Nephron progenitor cell (in vitro differentiated cells): ENCODE data around the gene TMPRSS7.

Source experiments
- DNase-seq: peaks from one replicate; pipeline ENCODE4 v3.0.0; 2021
- H3K27ac Mint-ChIP-seq: 2 replicates; pipeline ENCODE4 v1.8.0; 2021; ENCODE audit warnings: mild to moderate bottlenecking, moderate library complexity, mixed read lengths
- H3K27me3 Mint-ChIP-seq: 2 replicates; pipeline ENCODE4 v1.8.0; 2021; ENCODE audit warnings: mild to moderate bottlenecking, low read depth, mixed read lengths; ENCODE audit not compliant: poor library complexity
- H3K36me3 Mint-ChIP-seq: 2 replicates; pipeline ENCODE4 v1.8.0; 2021; ENCODE audit warnings: low read depth, mixed read lengths
- H3K4me1 Mint-ChIP-seq: 2 replicates; pipeline ENCODE4 v1.8.0; 2021; ENCODE audit warnings: mixed read lengths
- H3K4me3 Mint-ChIP-seq: 2 replicates; pipeline ENCODE4 v1.8.0; 2021; ENCODE audit warnings: mild to moderate bottlenecking, moderate library complexity, mixed read lengths
- H3K9me3 Mint-ChIP-seq: 2 replicates; pipeline ENCODE4 v1.8.0; 2021; ENCODE audit warnings: mild to moderate bottlenecking, moderate library complexity, mixed read lengths
- TF ChIP-seq, protein P1 (sequence below): fragments of 200-600 bp; sonication (generic); IDR thresholded peaks from 2 replicates; pipeline ENCODE4 v1.5.0; 2021; ENCODE audit warnings: antibody characterized with exemption

Gene TMPRSS7

DNA sequence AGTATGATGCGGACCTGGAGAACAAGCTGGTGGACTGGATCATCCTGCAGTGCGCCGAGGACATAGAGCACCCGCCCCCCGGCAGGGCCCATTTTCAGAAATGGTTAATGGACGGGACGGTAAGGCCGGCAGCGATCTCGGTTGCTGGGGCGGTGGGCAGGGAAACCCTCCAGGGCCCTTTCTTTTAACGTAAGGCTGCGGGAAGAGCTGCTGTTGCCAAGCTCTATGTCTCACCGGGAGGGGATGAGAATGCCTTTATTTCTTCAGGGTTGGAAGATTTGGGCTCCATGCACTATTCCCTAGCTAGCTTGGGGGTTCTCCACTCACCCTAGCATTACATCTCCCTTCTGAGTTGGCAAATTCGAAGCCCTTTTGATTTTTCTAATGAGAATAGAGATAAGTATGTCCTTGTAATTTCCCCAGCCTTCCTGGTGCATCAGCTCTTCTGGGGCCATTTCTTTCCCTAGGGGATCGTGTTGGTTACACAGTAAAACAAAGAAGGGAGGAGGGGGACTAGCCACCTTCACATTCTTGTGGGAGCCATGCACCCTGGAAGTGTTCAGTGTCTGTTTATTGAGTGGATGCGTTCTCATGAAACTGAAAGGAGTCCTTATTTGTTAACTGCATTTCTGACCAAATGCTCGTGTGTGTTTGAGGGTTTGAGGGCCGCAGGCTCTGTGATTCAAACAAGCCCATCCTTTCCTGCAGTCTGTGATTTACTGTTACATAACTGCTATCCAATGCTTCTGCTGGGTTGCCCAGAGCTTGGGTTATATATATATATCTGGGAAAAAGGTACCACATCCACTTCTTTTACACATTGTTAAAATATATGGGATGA lies 34.8 kb upstream of the TMPRSS7 start:
- Mint-ChIP-seq H3K36me3 (peaks cover 20% of the 10 kb centered on the region), H3K4me1 (peaks cover 59% of the 10 kb centered on the region), H3K27me3 (peaks cover 2% of the 10 kb centered on the region), H3K27ac (peak overlapping the region; percentile 80), H3K9me3 (no peaks in the 10 kb centered on the region), H3K4me3 (peak overlapping the region; percentile 96)
- TF ChIP-seq, protein P1, sequence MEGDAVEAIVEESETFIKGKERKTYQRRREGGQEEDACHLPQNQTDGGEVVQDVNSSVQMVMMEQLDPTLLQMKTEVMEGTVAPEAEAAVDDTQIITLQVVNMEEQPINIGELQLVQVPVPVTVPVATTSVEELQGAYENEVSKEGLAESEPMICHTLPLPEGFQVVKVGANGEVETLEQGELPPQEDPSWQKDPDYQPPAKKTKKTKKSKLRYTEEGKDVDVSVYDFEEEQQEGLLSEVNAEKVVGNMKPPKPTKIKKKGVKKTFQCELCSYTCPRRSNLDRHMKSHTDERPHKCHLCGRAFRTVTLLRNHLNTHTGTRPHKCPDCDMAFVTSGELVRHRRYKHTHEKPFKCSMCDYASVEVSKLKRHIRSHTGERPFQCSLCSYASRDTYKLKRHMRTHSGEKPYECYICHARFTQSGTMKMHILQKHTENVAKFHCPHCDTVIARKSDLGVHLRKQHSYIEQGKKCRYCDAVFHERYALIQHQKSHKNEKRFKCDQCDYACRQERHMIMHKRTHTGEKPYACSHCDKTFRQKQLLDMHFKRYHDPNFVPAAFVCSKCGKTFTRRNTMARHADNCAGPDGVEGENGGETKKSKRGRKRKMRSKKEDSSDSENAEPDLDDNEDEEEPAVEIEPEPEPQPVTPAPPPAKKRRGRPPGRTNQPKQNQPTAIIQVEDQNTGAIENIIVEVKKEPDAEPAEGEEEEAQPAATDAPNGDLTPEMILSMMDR: no peak
- DNase-seq: no peak

DNA sequence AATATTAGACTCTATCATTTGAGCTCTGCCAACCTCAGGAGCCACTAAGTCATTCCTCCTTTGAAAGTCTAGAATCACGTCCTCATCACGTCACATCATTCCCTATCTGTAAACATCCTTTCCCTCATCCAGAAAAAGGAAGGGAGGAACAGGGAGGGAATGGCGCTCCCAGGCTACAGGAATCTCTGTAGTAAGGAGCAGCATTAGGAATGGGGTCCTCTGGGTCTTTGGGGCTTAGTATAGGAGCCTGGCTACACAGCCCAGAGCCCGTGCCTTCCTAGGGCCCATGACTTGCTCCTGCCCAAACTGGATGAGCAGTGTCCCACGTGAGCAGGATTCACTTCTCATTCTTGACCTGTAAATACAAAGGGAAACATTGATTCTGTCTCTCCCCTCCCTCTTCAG lies 34.2 kb upstream of the TMPRSS7 start:
- TF ChIP-seq, protein P1: no peak
- Mint-ChIP-seq H3K27me3 (peaks cover 2% of the 10 kb centered on the region), H3K4me3 (peak overlapping the region; percentile 96), H3K9me3 (no peaks in the 10 kb centered on the region), H3K4me1 (peaks cover 65% of the 10 kb centered on the region), H3K27ac (peak overlapping the region; percentile 88), H3K36me3 (peaks cover 27% of the 10 kb centered on the region)
- DNase-seq: no peak

DNA sequence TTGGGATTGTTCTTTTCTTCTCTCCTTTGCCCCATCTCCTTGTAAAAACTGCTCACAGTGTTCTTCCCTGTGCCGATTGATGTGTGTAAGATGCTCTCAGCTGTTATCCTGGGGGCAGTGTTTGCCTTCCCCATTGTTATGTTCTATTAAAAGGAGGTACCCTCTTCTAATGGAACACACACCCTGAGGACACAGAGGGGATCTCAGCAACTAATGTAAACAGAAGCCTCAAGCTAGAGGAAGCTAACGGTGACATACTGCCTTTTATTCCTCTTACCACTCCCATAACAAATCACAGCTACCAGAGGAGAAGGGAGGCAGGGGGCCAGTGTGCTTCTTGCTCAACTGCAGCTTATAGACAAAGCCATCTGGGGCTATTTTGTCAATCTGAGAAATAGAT lies 33.6 kb upstream of the TMPRSS7 start:
- Mint-ChIP-seq H3K4me3 (peak overlapping the region; percentile 96), H3K4me1 (peaks cover 67% of the 10 kb centered on the region), H3K9me3 (no peaks in the 10 kb centered on the region), H3K36me3 (peaks cover 29% of the 10 kb centered on the region), H3K27ac (peak overlapping the region; percentile 88), H3K27me3 (peaks cover 2% of the 10 kb centered on the region)
- DNase-seq: no peak
- TF ChIP-seq, protein P1: no peak

DNA sequence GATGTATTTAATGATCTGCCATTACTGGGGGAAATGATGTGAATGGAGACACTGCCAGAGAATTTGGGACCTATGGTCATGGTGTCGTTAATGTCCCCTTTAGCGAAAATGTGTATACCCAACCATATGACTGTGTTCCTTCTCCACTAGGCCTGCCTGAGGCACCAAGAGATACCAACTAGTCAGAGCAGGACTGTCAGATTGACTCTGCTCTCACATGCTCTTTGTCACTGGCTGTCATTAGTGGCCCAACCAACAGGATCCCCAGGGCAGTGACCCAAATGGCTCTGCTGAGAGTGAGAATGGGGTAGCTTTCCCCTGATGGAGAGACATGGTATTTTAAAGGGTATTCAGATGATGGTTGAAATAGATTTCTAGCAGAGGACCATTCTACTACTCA lies 33.0 kb upstream of the TMPRSS7 start:
- Mint-ChIP-seq H3K9me3 (no peaks in the 10 kb centered on the region), H3K4me1 (peaks cover 67% of the 10 kb centered on the region), H3K27ac (no peak overlapping the region), H3K4me3 (peak overlapping the region; percentile 96), H3K36me3 (peaks cover 34% of the 10 kb centered on the region), H3K27me3 (peaks cover 2% of the 10 kb centered on the region)
- no peak for DNase-seq
- TF ChIP-seq, protein P1: no peak

DNA sequence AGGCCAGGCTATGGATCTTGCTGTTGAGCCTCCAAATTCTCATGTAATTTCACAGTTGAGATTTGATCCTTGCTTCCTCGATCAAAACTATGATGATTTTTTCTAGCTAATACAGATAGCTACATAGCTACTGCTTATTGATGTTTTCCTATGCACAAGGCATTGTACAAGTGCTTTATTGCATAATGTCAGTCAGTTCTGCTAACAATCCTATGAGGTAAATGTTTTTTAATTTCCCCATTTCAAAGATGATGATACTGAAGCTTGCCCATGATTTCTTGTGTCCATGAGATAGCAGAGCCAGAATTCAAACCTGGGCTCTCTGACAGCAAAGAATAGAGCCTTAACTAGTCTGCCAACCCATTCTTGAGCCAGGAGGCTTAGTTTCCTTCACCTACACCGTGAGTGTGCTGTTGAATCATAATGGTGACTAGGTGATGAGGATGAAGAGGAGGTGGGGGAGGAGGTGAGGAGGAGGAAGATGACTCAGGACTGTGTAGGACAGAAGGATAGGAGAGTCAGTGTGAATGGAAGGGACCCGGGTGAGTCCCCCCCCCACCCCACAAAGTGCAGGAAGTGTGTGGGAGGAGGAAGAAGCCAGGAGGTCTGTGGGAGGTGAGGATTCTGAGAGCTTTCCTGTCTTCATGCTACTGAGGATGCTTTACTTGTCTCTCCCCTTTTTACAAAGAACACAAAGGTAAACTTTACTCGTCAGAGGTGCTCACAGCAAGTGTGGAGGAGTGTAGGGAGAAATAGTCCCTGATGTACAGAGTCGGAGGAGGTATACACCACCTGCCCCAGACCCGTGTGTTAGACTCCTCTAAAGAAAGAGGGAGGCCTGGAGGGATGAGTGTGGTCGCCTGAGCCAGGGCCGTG lies 32.2 kb upstream of the TMPRSS7 start:
- peaks cover 67% of the 10 kb centered on the region for H3K4me1 Mint-ChIP-seq
- no peak overlapping the region for H3K27ac Mint-ChIP-seq
- no peak for DNase-seq
- no peaks in the 10 kb centered on the region for H3K9me3 Mint-ChIP-seq
- TF ChIP-seq, protein P1: no peak
- H3K27me3 Mint-ChIP-seq: peaks cover 2% of the 10 kb centered on the region
- peak overlapping the region; percentile 27 for H3K4me3 Mint-ChIP-seq
- peaks cover 39% of the 10 kb centered on the region for H3K36me3 Mint-ChIP-seq
